Measurements from ENCODE around the gene CTNNA3.

CTNNA3 gene

GRCh38 chr10:66398669-66399068 lies 1297.3 kb downstream of the CTNNA3 start:
- no peak for DNase-seq (ENCODE audit: low read depth)
- H3K4me3 ChIP-seq (ENCODE audit: low read depth, low read length) = no peak overlapping the region
- no peak for TF ChIP-seq CTCF (IDR thresholded peaks at IDR 0.05; ENCODE audit: control insufficient read depth, extremely low read depth, insufficient read depth)

- DNase-seq (ENCODE audit: low read depth) = no peak
- H3K4me3 ChIP-seq (ENCODE audit: low read depth, low read length) = no peak overlapping the region
- TF ChIP-seq CTCF (IDR thresholded peaks at IDR 0.05; ENCODE audit: control insufficient read depth, extremely low read depth, insufficient read depth) = no peak
Measured at GRCh38 chr10:66394342-66395063, 1301.5 kb downstream of the CTNNA3 start.

- DNase-seq (ENCODE audit: low read depth) = no peak
- no peak for TF ChIP-seq CTCF (IDR thresholded peaks at IDR 0.05; ENCODE audit: control insufficient read depth, extremely low read depth, insufficient read depth)
- no peak overlapping the region for H3K4me3 ChIP-seq (ENCODE audit: low read depth, low read length)
Measured at GRCh38 chr10:66390926-66391325, 1305.1 kb downstream of the CTNNA3 start.

- TF ChIP-seq CTCF (IDR thresholded peaks at IDR 0.05; ENCODE audit: control insufficient read depth, extremely low read depth, insufficient read depth) = no peak
- DNase-seq (ENCODE audit: low read depth) = no peak
- no peak overlapping the region for H3K4me3 ChIP-seq (ENCODE audit: low read depth, low read length)
Measured at GRCh38 chr10:66381045-66381444, 1315.0 kb downstream of the CTNNA3 start.

GRCh38 chr10:66378117-66378876 lies 1317.7 kb downstream of the CTNNA3 start:
- H3K4me3 ChIP-seq (ENCODE audit: low read depth, low read length) = no peak overlapping the region
- DNase-seq (ENCODE audit: low read depth) = no peak
- TF ChIP-seq CTCF (IDR thresholded peaks at IDR 0.05; ENCODE audit: control insufficient read depth, extremely low read depth, insufficient read depth) = no peak

- DNase-seq (ENCODE audit: low read depth) = no peak
- no peak for TF ChIP-seq CTCF (IDR thresholded peaks at IDR 0.05; ENCODE audit: control insufficient read depth, extremely low read depth, insufficient read depth)
- no peak overlapping the region for H3K4me3 ChIP-seq (ENCODE audit: low read depth, low read length)
Measured at GRCh38 chr10:66368146-66368545, 1327.8 kb downstream of the CTNNA3 start.

All from LNCaP clone FGC (cell line).